ENCODE data around the gene KNDC1. TPM values are rescaled to one million over a fixed set of nuclear protein-coding genes. Genes with fewer than 3 reads are reported as not detected.
"Not testable (repeated sequence)": the region's sequence is repeated elsewhere in the genome, so short reads cannot be mapped to it uniquely, and the experiment has no call there.

KNDC1 gene
- total RNA-seq (2014; rRNA removed; shearing (Covaris generic)), result 8.2 and 16.0 TPM in 2 replicates
- 1.8 and 1.9 TPM in 2 replicates for polyA plus RNA-seq (2016; fragmentation: Nextera tagmentation; extraction: Ambion mirVana)
- long read RNA-seq, partial matches to known transcripts, result 3 of 4 reads
- long read RNA-seq, other reads (novel, unspliced or antisense), result 1 of 4 reads

DNA sequence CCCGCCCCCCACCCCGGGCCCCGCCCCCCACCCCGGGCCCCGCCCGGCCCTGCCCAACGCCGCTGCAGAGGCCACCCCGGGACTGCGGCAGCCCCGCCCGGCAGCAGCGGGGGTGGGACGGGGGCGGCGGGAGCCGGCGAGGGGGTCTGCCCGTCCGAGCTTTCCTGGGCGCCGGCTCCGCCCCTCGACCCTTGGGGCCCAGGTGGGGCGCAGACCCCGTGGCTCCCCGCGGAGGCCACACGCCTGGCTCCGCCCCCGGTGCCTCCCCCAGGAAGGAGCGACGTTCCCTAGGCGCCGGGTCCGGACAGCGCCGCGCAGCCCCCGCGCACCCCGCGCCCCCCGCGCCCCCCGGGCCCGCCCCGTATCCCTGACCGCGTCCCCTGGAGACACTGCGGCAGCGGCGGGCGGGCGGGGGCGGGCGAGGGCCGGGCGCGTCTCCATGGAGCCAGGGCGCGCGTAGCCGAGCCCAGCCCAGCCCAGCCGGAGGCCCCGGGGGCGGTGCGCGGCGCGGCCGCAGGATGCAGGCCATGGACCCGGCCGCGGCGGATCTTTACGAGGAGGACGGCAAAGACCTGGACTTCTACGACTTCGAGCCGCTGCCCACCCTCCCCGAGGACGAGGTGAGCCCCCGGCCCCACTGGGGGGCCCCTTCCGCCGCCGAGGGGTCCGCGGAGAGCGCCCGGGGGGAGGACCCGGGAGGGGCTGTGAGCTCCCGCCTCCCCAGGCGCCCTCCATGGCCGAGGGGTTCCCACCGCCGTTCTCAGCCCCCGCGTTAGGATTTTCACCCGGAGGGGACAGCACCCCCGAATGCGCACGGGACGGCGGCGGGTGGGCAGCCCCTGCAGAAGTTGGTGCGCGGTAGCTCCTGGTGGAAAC, at the start of gene KNDC1:
KNDC1 (plus strand) TSS at position 270 of the 876 bp plus-strand sequence; CDS start at position 519, 249 bp downstream.
- Mint-ChIP-seq H3K36me3 (ENCODE audit: low read depth) (peaks cover 4% of the 10 kb centered on the region; the same call in 1 of the 3 replicates), H3K9me3 (no peaks in the 10 kb centered on the region), H3K4me3 (peak within 1 kb of the TSS; percentile 66), H3K27ac (no peak within 1 kb of the TSS), H3K27me3 (ENCODE audit: insufficient read depth, low read depth, poor library complexity) (peaks cover 20% of the 10 kb centered on the region), H3K4me1 (peaks cover 19% of the 10 kb centered on the region)
- DNase-seq (ENCODE audit: low spot score), result peak; percentile 75
- TF ChIP-seq REST (IDR thresholded peaks at IDR 0.05; ENCODE audit: unreplicated experiment), result no peak
- Histone ChIP-seq H3K79me2 (replicated peaks; ENCODE audit: insufficient read depth) (no peaks in the 10 kb centered on the region), H3K4me3 (peak within 1 kb of the TSS; percentile 80), H3K9me2 (ENCODE audit: insufficient read depth) (no peaks in the 10 kb centered on the region), H4K20me1 (replicated peaks; ENCODE audit: insufficient read depth) (no peaks in the 10 kb centered on the region), H3K4me2 (peak within 1 kb of the TSS; percentile 89), H3K27ac (ENCODE audit: low read depth) (no peak within 1 kb of the TSS), H3K4me1 (ENCODE audit: insufficient read depth) (peaks cover 13% of the 10 kb centered on the region), H2AFZ (peak within 1 kb of the TSS; percentile 47; the same call in 1 of the 2 replicates), H3K27me3 (ENCODE audit: insufficient read depth) (no peaks in the 10 kb centered on the region), H3K36me3 (ENCODE audit: insufficient read depth) (no peaks in the 10 kb centered on the region), H3F3A (replicated peaks; ENCODE audit: low read depth) (0 out of 2 replicates have a peak, but pooled peaks cover 7% of the 10 kb centered on the region)
- ATAC-seq, result peak; percentile 57

DNA sequence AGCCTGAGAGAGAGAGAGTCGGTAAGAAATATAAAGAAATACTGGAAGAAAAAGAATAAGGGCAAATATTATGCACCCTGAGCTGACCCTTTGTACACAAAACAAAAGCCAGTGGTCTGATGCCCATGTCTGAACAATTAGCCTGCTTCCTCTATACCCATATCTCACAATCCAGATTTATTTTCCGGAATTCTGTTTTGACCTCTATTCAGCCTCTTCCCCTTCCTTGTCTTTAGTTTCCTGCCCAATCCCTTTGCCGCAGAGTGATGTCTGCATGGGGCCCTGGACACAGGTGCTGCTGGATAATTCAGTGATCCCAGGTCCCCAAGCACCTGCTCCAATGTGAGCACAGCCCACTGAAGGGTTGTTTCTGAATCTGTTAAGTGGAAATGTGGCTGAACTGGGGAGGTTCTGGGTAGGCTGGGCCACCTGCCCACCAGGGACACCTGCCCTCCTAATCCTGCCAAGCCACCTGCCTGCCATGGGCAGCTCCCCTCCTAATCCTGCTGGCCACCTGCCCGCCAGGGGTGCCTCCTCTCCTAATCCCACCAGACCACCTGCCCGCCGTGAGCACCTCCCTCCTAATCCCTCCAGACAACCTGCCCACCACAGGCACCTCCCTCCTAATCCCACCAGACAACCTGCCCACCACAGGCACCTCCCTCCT, 49.3 kb upstream of the KNDC1 start:
- Histone ChIP-seq H3K36me3 (ENCODE audit: insufficient read depth) (no peaks in the 10 kb centered on the region), H3K27me3 (ENCODE audit: insufficient read depth) (no peaks in the 10 kb centered on the region), H3F3A (replicated peaks; ENCODE audit: low read depth) (no peaks in the 10 kb centered on the region), H3K4me2 (no peak overlapping the region), H3K9me2 (ENCODE audit: insufficient read depth) (no peaks in the 10 kb centered on the region), H3K4me1 (ENCODE audit: insufficient read depth) (no peaks in the 10 kb centered on the region), H4K20me1 (replicated peaks; ENCODE audit: insufficient read depth) (no peaks in the 10 kb centered on the region), H2AFZ (no peak overlapping the region), H3K27ac (ENCODE audit: low read depth) (no peak overlapping the region), H3K4me3 (no peak overlapping the region), H3K79me2 (replicated peaks; ENCODE audit: insufficient read depth) (no peaks in the 10 kb centered on the region)
- H3K27me3 Mint-ChIP-seq (ENCODE audit: insufficient read depth, low read depth, poor library complexity), result peaks cover 2% of the 10 kb centered on the region
- DNase-seq (ENCODE audit: low spot score) (no peak), ATAC-seq (no peak)
- no peak overlapping the region for H3K27ac Mint-ChIP-seq
- H3K4me1 Mint-ChIP-seq, result no peaks in the 10 kb centered on the region; the same call in 2 of the 3 replicates
- no peak for TF ChIP-seq POLR2AphosphoS5 (IDR thresholded peaks at IDR 0.05; ENCODE audit: low read depth)
- TF ChIP-seq CREB1 (CRISPR knock-in tag; IDR thresholded peaks at IDR 0.05; ENCODE audit: low read depth), result no peak
- peaks cover 36% of the 10 kb centered on the region for H3K9me3 Mint-ChIP-seq
- H3K36me3 Mint-ChIP-seq (ENCODE audit: low read depth), result peaks cover 6% of the 10 kb centered on the region; the same call in 2 of the 3 replicates
- no peak overlapping the region for H3K4me3 Mint-ChIP-seq

DNA sequence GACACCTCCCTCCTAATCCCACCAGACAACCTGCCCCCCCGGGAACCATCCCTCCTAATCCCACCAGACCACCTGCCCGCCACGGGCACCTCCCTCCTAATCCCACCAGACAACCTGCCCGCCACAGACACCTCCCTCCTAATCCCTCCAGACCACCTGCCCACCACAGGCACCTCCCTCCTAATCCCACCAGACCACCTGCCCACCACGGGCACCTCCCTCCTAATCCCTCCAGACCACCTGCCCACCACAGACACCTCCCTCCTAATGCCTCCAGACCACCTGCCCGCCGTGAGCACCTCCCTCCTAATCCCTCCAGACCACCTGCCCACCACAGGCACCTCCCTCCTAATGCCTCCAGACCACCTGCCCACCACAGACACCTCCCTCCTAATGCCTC, 48.4 kb upstream of the KNDC1 start:
- H3K27ac Mint-ChIP-seq, H3K4me3 Mint-ChIP-seq: not testable (repeated sequence)

More for the DNA sequence above, 48.4 kb upstream of the KNDC1 start:
- H4K20me1 ChIP-seq (replicated peaks; ENCODE audit: insufficient read depth); H3K36me3 Mint-ChIP-seq (ENCODE audit: low read depth); H3K4me1 Mint-ChIP-seq; H3K4me3 ChIP-seq; H2AFZ ChIP-seq; H3K79me2 ChIP-seq (replicated peaks; ENCODE audit: insufficient read depth); H3K9me2 ChIP-seq (ENCODE audit: insufficient read depth); H3K4me1 ChIP-seq (ENCODE audit: insufficient read depth); H3K27me3 ChIP-seq (ENCODE audit: insufficient read depth); H3F3A ChIP-seq (replicated peaks; ENCODE audit: low read depth); H3K27me3 Mint-ChIP-seq (ENCODE audit: insufficient read depth, low read depth, poor library complexity); H3K4me2 ChIP-seq; ATAC-seq; DNase-seq (ENCODE audit: low spot score); H3K27ac ChIP-seq (ENCODE audit: low read depth); H3K36me3 ChIP-seq (ENCODE audit: insufficient read depth): not testable (repeated sequence)
- peaks cover 36% of the 10 kb centered on the region for H3K9me3 Mint-ChIP-seq

Data from GM23338 (cell line).